NCI-H2227 treated with DMSO at 0.1 percent for 48 hours (cell line): ENCODE results near the gene SIX6.
"Not testable (repeated sequence)": the region's sequence is repeated elsewhere in the genome, so short reads cannot be mapped to it uniquely, and the experiment has no call there.

ENCODE experiments used
- DNase-seq: peaks from one replicate; lab custom pipeline; 2025; lab: John Stamatoyannopoulos, UW

Gene SIX6

DNA sequence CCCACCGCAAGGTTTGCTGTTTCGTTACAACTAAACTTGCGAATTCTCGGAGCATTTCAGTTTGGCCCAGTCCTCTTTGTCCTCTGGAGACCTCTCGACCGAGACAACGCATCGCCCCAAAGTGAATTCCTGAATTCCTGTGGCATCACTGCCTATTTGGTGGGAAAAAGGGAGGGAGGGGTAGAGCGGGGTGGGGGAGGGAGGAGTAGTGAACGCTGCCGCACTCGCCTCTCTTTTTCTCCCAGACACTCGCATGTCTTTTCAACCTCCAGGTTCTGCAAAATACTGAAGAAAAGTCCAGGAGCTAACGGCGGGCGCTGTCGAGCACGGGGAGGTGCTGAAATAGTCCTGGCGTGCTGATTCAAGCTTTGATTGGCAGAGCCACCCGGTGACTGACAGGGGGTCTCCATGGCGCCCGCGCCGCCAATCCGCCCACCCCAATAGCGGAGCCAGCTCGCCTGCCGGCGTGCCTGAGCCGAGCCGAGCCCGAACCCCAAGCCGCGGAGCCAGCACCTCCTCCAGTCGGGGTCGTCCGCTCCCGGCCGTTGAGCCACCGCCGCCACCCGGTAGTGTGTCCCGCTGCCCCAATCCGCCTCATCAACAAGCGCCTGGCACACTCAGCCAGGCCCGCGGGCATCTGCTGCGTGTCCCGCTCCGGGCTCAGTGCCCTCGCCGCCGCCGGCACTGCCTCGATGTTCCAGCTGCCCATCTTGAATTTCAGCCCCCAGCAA lies at the start of gene SIX6:
Gene SIX6 (plus strand): TSS at position 440 of the 731 bp plus-strand sequence. CDS start 253 bp downstream, at position 693.
- DNase-seq: peak; percentile 33

DNA sequence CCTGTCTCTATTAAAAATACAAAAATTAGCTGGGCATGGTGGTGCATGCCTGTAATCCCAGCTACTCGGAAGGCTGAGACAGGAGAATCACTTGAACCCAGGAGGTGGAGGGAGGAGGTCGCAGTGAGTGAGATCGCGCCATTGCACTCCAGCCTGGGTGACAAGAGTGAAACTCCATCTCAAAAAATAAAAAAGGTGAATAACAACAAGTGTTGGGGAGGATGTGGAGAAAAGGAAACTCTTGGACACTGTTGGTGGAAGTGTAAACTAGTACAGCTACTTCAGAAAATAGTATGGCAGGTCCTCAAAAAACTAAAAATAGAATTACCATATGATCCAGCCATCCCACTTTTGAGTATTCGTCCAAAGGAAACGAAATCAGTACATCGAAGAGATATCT lies 28.7 kb upstream of the SIX6 start:
- DNase-seq: not testable (repeated sequence)

DNA sequence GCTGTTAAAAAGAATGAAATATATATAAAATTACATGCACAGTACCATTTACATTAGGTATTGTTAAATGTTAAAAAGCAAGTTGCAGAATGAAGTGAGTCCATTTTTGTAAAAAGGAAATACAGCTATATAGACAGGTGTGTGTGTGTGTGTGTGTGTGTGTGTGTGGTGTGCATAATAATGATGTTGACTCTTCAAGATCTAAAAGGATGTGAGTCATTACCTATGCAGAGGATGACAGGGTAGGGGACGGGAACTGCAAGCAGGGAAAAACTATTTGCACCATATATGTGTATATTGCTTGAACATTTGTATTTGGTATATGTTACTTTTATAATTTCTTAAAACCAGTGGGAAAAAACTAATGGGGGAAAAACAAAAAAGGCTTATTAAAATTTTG lies 26.2 kb upstream of the SIX6 start:
- DNase-seq: no peak

DNA sequence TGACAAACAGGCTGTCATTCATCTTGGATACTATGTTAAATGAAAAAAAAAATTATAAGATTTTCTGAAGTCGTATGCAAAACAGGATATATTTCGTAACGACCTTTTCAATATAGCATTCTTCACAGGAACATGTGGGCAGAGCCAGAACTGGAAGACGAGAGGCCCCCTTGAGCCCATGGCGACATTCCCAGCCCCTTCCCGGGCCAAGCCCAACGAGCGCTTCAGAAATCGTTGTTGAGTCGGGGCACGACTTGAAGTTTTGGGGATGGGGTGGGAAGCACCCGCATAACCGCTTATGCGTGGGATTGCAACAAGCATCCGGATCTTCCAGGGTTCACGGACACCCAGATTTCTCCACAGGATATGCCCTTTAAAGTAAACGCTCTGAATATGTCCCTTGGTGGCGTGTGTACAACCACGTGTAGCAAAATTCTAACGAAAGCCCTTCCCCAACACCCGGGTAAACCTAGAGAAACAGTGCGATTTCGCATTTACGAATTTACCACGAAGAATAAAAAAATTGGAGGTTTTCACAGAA lies 23.8 kb upstream of the SIX6 start:
- peak; percentile 62 for DNase-seq

DNA sequence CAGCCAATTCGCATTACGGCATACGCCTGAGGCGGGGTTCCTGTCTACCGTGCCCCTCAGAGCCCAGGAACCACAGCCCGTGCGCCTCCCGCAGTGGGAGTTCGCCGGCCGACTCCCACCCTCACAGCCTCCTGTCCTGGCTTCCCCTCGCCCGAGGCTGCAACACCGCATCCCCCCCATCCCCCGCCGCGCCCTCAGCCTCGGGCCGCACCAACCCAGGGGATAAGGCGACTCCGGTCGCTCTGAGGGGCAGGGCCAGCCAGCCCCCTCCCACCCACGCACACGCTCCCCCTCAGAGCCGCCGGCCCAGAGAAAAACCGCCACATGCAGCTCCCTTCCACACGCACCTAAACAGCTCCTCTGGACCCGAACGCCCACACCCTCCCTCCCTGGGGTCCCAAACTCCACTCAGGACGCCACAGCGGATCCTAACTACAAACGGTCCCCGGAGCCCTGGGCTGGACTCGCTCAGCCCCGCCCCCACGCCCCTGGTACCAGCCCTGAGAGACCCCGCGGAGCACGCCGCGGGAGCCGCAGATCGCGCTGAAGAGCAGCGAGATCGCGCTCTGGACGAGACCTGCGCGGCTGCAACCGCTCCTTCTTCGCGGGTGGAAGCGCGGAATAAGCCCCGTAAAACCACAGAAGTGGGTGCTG lies 23.2 kb upstream of the SIX6 start, which contains the start of gene C14orf39:
Gene C14orf39 (minus strand): TSS at position 466 of the 654 bp plus-strand sequence. CDS start 985 bp downstream, outside the sequence.
- peak; percentile 67 for DNase-seq

DNA sequence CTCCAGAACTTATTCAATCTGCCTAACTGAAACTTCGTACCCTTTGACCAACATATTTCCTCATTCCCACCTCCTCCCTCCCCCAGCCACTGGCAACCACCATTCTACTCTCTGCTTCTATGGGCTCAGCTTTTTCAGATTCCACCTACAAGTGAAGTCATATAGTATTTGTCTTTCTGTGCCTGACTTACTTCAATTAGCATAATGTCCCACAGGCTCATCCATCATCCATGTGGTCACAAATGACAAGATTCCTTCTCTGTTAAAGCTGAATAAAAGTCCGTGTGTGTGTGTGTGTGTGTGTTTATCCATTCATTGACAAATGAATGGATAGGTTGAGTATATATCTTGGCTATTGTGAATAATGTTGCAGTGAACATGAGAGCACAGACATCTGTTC lies 21.7 kb upstream of the SIX6 start:
- no peak for DNase-seq

DNA sequence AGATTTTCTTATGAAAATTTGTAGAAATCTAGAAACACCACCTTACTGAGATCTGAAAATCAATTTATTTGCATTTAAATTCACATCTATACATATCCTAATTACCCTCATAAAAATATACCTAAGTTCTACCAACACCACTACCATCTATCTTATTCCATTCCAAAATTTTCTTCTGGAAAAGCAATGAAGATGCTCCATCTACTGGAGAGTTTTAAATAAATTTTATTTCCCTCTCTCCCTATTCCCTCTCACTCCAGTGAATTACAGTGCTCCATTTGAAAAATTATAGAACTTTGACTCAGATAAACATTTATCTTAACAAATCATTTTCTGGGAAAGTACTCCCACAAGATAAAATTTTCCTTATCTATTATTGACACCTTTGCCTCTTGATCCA lies 20.8 kb upstream of the SIX6 start:
- DNase-seq: no peak

DNA sequence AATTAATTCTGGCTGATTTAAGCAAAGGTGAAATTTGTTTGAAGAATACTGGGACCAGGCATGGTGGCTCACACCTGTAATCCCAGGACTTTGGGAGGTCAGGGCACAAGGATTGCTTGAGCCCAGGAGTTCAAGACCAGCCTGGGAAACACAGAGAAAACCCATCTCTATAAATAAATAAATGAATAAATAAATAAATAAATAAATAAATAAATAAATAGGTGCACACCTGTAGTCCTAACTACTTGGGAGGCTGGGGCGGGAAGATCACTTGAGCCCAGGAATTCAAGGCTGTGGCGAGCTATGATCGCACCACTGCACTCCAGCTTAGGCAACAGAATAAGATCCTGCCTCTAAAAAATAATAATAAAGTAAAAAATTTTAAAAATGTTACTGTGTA lies 18.7 kb upstream of the SIX6 start:
- no peak for DNase-seq

DNA sequence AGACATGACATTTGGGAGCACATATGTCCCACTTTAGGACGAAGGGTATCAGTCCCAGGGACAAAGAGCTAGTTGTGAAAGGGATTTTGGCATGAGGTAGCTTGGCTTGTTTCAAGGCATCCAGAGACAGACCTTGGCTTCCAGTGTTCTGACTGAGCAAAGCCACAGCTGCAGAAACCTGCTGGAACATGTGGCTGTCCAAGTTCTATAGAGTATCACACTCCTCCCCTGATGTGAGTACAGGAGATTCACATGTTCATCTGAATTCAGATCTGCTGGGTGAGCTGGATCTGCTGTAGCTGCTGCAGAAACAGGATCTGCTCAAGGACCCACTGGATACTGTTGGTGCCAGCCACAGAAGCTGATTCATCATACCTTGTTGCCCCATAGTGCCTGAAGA lies 13.0 kb upstream of the SIX6 start:
- no peak for DNase-seq

DNA sequence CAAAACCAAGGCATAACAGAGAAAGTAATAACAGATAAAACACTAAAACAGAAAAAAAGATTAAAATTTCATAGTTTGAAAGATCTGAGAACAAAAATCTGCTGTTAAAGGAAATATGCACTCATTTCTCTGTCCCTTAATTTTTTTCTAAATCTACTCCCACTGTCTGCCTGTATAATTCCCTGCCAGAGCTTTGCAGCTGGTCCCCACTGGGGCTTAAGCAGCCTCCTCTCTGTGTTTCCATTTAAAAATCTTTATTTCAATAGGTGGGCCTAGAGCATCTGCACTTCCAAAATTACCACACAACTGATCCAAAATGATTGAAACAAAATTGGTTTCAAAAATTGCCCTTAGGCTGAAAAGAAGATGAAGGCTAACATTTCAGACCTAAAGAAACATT lies 6.4 kb upstream of the SIX6 start:
- no peak for DNase-seq

DNA sequence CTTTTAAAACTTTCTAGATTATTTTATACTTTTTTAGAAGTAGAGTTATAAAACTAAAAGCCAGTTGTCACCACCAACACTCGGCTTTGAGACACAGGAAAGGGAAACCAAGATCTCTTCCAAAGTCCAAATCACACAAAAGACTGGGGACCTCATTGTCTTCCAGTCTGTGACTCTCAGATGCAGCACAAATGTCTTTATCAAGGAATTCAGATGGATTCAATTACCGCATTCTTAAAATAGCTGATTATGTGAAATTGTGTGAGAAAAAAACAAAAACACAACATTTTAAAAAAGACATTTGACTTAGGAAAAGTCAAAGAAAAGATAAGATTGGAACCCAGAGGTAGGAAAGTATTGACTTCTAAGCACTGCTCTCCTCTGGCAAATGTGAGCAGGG lies 3.5 kb upstream of the SIX6 start:
- DNase-seq: no peak

DNA sequence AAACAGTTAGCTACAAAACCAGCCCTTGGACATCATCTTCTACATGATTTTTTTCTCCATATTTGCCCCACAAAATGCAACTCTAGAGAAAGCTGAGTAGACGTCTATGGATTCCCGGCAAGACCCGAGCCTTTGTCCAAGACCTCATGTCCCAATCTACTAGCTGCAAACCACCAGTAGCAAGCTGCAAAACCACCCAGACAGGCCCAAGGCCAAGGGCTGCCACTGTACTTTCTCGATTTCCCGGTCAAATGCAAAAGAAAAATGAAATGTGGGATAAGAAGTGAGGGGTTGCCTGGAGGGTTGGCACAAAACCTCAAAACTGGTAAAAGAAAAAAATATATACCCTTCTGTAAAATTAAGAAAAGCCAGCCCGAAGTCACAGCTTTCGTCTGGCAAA lies 2.9 kb upstream of the SIX6 start:
- DNase-seq: no peak

DNA sequence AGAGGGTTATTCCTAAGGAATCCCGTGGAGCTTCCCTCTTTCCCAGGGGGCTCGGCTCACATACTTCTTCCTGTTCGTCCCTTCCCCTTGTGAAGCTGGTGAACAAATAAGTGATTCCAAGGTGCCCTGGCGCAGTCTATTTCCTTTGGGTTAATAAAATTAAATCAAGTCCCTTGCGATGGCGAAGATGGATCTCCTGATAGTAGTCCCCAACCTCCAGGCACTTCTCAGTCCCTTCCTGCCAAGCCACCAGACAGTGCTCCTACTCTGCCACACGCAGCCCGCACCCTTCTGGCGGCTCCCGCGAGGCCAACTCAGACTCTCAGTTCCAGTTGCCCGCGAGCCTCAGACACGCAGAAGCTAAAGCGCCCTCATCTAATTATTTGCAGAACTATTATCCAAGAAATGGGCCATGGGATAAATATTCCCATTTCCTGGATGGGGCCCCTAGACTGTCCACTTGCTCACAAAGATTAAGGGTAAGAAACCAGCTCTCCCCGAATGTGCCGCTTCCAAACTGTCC lies 2.4 kb upstream of the SIX6 start:
- DNase-seq: no peak

DNA sequence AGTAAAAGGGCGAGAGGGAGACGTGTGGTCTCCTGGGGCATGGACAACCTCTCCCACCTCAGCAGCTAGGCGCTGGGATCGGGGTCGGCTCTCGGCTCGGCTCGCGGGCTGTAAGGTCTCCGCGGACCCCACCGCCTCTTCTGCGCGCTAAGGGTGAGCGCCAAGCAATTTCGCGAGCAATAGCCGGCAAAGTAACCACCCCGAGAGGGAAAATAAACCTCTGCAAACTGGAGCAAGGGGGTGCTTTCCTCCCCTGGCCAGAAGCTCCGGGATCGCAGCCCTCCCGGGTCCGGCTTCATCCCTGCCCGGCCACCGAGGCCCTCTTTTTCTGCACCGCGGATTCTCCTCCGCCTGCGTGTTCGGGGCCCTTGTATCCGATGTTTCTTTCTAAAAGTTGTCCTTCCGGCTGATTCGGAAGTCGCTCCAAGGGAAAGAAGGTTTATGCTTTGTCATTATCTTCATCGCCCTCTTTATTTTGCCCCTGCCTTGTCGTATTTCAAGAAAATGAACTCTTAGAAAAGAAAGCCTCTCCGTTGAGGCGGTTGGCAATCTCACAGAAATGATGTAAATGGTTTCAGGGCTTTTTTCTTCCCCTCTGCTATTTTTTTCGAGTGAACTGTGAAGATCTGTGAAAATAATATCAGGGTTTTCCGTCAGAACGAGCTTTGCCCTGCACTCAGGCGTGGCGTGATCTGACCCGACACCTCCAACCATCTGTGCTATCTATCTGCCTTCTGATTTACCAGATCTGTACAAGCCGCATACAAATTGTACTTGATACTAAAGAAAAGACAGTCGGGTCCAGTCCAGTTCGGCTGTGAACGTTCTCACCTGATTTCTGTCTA lies 1.7 kb upstream of the SIX6 start:
- DNase-seq: no peak

DNA sequence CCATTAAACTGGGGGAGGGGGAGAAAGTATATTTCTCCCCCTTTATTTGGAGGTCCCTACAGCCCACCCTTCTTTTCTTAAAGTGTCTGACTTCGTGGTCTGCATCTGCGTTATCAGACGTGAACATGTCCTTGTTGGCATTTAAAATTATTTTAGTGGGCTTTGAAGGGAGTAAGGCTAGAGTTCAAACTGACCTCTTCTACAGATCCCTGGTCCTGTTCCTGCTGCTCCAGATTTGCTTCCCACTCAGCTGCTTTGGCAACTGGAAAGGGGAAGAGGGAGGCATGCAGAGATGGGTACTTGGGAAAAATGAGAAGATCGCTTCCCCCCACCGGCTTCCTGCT lies 611 bp upstream of the SIX6 start:
- DNase-seq: no peak

DNA sequence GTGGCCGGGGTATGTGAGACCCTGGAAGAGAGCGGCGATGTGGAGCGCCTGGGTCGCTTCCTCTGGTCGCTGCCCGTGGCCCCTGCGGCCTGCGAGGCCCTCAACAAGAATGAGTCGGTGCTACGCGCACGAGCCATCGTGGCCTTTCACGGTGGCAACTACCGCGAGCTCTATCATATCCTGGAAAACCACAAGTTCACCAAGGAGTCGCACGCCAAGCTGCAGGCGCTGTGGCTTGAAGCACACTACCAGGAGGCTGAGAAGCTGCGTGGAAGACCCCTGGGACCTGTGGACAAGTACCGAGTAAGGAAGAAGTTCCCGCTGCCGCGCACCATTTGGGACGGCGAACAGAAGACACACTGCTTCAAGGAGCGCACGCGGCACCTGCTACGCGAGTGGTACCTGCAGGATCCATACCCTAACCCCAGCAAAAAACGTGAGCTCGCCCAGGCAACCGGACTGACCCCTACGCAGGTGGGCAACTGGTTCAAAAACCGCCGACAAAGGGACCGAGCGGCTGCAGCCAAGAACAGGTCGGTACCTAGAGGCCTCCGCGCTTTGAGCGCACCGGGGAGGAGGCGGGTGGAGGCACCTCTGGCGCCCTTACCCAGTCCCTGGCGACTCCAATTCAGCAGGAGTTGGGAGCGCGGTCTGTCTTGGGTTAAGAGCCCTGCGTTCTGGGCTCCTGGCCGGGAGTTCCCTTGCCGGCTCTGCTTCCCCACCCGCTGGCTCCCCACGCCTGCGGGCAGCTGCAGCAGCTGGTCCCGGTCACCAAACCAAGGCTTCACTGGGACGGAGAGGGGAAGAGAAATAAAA lies 700 bp downstream of the SIX6 start:
- no peak for DNase-seq

DNA sequence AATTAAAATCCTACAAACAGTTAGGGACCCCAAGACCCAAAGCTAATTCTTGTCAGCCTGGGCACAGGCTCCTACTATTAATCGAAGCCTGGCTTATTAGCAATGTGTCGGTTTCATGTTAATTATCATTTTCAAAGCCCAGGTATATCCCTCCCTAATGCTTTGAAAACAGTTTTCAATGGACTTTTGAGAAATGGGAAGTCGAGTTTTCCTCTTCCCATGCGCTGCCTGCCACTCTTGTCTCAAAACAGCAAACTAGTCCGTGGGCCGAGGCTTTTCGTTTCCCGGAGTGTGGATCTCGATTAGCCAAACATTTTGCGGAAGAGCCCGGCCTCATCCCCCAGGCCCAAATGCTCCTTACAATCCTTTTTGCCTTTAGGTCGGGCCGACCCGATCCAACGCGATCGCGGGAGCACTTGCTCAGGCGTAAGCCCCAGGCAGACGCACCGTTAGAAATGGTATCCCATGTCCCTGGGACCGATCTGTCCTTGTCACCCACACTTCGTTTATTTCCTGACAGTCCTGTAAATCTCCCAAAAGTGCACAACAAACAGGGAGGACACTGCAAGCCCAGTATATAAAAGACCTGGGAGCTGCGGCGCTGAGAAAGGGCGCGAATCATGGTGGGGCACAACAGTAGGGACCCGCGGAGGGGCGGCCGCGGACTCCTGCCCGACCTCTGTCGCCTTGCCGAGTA lies 1.5 kb downstream of the SIX6 start:
- DNase-seq: no peak

DNA sequence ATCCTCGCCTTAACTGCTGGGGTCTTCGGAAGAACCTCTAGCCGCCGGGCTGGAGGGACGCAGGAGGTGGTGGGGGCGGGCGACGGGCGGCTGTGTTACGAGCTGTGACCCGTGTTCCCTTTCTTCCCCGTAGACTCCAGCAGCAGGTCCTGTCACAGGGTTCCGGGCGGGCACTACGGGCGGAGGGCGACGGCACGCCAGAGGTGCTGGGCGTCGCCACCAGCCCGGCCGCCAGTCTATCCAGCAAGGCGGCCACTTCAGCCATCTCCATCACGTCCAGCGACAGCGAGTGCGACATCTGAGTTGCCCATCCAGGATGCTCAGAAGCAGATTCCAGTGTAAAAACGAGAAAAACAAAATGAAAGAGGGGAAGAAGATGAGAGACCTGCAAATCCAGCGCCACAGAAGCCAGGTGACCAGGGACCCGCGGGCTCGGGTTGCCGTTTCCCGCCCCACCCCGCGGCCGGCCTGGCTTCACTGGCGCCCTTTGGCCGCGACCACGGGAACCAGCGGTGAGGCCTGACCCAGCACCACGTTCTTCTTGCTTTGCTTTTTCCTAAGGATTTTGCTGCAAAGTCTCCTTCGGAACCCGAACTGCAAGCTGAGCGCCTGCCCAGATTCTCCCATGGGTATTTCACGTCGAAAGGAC lies 2.1 kb downstream of the SIX6 start:
- no peak for DNase-seq

DNA sequence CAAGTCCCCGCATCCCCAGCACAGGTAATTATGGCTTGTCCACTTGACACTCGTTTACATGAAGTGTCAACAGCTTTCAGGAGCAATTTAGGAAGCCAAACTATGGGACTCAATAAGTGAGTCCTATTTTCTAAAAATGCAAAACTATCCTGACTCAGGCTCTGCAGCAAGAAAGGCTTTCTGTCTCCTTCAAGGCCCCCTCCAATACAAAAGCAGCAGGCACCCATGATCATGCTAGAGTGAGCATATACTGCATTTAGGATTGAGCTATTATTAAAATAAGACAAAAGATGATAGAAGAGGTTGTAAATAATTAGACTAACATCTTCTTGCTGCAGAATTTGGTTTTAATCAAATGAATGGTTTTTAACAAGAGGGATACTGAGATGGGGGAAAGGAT lies 3.2 kb downstream of the SIX6 start:
- DNase-seq: no peak

DNA sequence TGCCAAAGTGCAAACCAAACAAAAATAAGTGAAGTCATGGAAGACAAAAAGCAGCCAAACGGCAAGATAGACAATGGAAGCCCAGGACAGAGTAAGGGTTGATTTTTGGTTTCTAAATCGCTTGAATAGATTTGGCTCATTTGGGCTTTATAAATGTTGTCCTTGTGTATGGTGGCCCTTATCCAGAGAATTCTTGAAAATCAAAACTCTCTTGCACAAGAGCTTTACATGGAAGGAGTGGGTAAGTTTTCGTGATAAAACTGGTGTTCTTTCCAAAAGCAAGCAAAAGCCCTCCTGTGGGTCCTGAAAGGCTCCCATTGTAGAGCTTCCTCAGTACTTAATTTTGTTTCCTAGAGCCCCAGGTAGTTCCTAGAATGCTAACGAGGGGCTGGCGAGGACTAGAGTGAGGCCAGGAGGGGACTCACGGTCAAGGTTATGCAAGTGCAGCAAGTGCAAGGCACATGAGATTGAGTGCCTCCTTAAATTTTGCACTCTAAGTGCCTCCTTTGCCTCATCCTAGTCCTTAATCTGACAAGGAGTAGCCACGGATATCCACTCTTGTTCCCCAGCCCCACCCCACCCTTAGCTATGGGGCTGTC lies 4.1 kb downstream of the SIX6 start:
- DNase-seq: no peak
